ENCODE measurements around the gene HEMGN. TPM values are rescaled to one million over a fixed set of nuclear protein-coding genes. Genes with fewer than 3 reads are reported as not detected.

HEMGN gene
- total RNA-seq, 4 donors from 2014 or later: not detected

GRCh38 chr9:97895695-97896332 lies 42.2 kb downstream of the HEMGN start:
- H3K9me3 ChIP-seq: peaks cover 0 to 9% (median 0%) of the 10 kb centered on the region in 4 donors
- no peaks in the 10 kb centered on the region for H3K27me3 ChIP-seq
- peaks cover 0 to 7% (median 0%) of the 10 kb centered on the region in 4 donors for H3K4me1 ChIP-seq
- no peak overlapping the region for H3K4me3 ChIP-seq
- H3K36me3 ChIP-seq: peaks cover 0 to 56% (median 0%) of the 10 kb centered on the region in 3 donors
- no peak for DNase-seq (ENCODE audit: low spot score in 2 of 2)
- no peak overlapping the region for H3K27ac ChIP-seq
- TF ChIP-seq EP300 (IDR thresholded peaks at IDR 0.05) (no peak), POLR2A (IDR thresholded peaks at IDR 0.05) (no peak), CTCF (IDR thresholded peaks at IDR 0.05) (no peak)
- 71 to 74% methylated on average over 6 of the region's 6 CpGs for WGBS, 2 donors

- WGBS, 2 donors: 83 to 94% methylated on average over 1 of the region's 1 CpG
- H3K9me3 ChIP-seq: peaks cover 0 to 9% (median 0%) of the 10 kb centered on the region in 4 donors
- peaks cover 0 to 54% (median 0%) of the 10 kb centered on the region in 3 donors for H3K36me3 ChIP-seq
- H3K4me3 ChIP-seq: no peak overlapping the region
- TF ChIP-seq EP300 (IDR thresholded peaks at IDR 0.05) (no peak), CTCF (IDR thresholded peaks at IDR 0.05) (no peak), POLR2A (IDR thresholded peaks at IDR 0.05) (no peak)
- DNase-seq (ENCODE audit: low spot score in 2 of 2): no peak
- H3K4me1 ChIP-seq: peaks cover 0 to under 1% (median 0%) of the 10 kb centered on the region in 4 donors
- H3K27me3 ChIP-seq: no peaks in the 10 kb centered on the region
- no peak overlapping the region for H3K27ac ChIP-seq
Observed at GRCh38 chr9:97895211-97895610, 42.8 kb downstream of the HEMGN start.

- Histone ChIP-seq H3K36me3 (peaks cover 0 to 32% (median 0%) of the 10 kb centered on the region in 3 donors), H3K9me3 (peaks cover 0 to 9% (median 0%) of the 10 kb centered on the region in 4 donors)
- WGBS, 2 donors: 80 to 87% methylated on average over 2 of the region's 2 CpGs
Observed at GRCh38 chr9:97892421-97892820, 45.6 kb downstream of the HEMGN start.

GRCh38 chr9:97891736-97892135 lies 46.2 kb downstream of the HEMGN start:
- 77 to 85% methylated on average over 5 of the region's 5 CpGs for WGBS, 2 donors
- TF ChIP-seq POLR2A (IDR thresholded peaks at IDR 0.05) (no peak), EP300 (IDR thresholded peaks at IDR 0.05) (no peak), CTCF (IDR thresholded peaks at IDR 0.05) (no peak)
- DNase-seq (ENCODE audit: low spot score in 2 of 2): no peak

More at GRCh38 chr9:97892421-97892820, 45.6 kb downstream of the HEMGN start:
- no peak overlapping the region for H3K27ac ChIP-seq
- H3K27me3 ChIP-seq: no peaks in the 10 kb centered on the region
- H3K4me3 ChIP-seq: no peak overlapping the region
- no peak for DNase-seq (ENCODE audit: low spot score in 2 of 2)
- no peak for TF ChIP-seq POLR2A (IDR thresholded peaks at IDR 0.05)
- no peak for TF ChIP-seq CTCF (IDR thresholded peaks at IDR 0.05)
- TF ChIP-seq EP300 (IDR thresholded peaks at IDR 0.05): no peak
- H3K4me1 ChIP-seq: no peaks in the 10 kb centered on the region

More at GRCh38 chr9:97891736-97892135, 46.2 kb downstream of the HEMGN start:
- no peaks in the 10 kb centered on the region for H3K4me1 ChIP-seq
- H3K27me3 ChIP-seq: no peaks in the 10 kb centered on the region
- H3K36me3 ChIP-seq: peaks cover 0 to 26% (median 0%) of the 10 kb centered on the region in 3 donors
- H3K9me3 ChIP-seq: peaks cover 0 to 9% (median 0%) of the 10 kb centered on the region in 4 donors
- no peak overlapping the region for H3K4me3 ChIP-seq
- no peak overlapping the region for H3K27ac ChIP-seq

Data from tibial nerve (tissue), 4 donors.